ENCODE results near the gene TRIOBP.

TRIOBP gene

GRCh38 chr22:37664249-37665101 lies 32.4 kb upstream of the TRIOBP start:
- no peak for DNase-seq

- DNase-seq: no peak
Measured at GRCh38 chr22:37665487-37665886, 31.4 kb upstream of the TRIOBP start.

GRCh38 chr22:37669586-37669985 lies 27.3 kb upstream of the TRIOBP start:
- no peak for DNase-seq

GRCh38 chr22:37672206-37672919 lies 24.5 kb upstream of the TRIOBP start:
- DNase-seq: no peak

GRCh38 chr22:37672920-37673455 lies 23.9 kb upstream of the TRIOBP start:
- DNase-seq: no peak

- DNase-seq: no peak
Measured at GRCh38 chr22:37674248-37674647, 22.6 kb upstream of the TRIOBP start.

GRCh38 chr22:37674951-37675929 lies 21.6 kb upstream of the TRIOBP start, which contains the start of gene LGALS1:
TSS of gene LGALS1 (plus strand) at chr22:37675636. CDS start at chr22:37675703, 67 bp downstream.
- peak; percentile 81 for DNase-seq

- no peak for DNase-seq
Measured at GRCh38 chr22:37675930-37676735, 20.7 kb upstream of the TRIOBP start.

- peak; percentile 63 for DNase-seq
Measured at GRCh38 chr22:37676736-37677492, 19.9 kb upstream of the TRIOBP start.

- no peak for DNase-seq
Measured at GRCh38 chr22:37677493-37677974, 19.3 kb upstream of the TRIOBP start.

- DNase-seq: no peak
Measured at GRCh38 chr22:37678372-37678771, 18.5 kb upstream of the TRIOBP start.

- DNase-seq: no peak
Measured at GRCh38 chr22:37679670-37680069, 17.2 kb upstream of the TRIOBP start.

GRCh38 chr22:37680191-37680851 lies 16.5 kb upstream of the TRIOBP start:
- DNase-seq: no peak

GRCh38 chr22:37681001-37681424 lies 15.8 kb upstream of the TRIOBP start:
- no peak for DNase-seq

- DNase-seq: peak; percentile 38
Measured at GRCh38 chr22:37681556-37682049, 15.2 kb upstream of the TRIOBP start.

- DNase-seq: no peak
Measured at GRCh38 chr22:37684803-37685615, 11.8 kb upstream of the TRIOBP start.

GRCh38 chr22:37686002-37686982 lies 10.6 kb upstream of the TRIOBP start, which contains the start of gene NOL12:
TSS of gene NOL12 (plus strand) at chr22:37686343. CDS start at chr22:37686393, 50 bp downstream.
- peak; percentile 74 for DNase-seq

- DNase-seq: no peak
Measured at GRCh38 chr22:37690407-37690806, 6.4 kb upstream of the TRIOBP start.

Measured in SHP77 treated with DMSO at 0.1 percent for 48 hours (cell line).